Common myeloid progenitor, CD34-positive (primary cell): ENCODE results near the gene FBXL5.

Source experiments
- CTCF ChIA-PET: fragments of 350-600 bp; sonication (Branson Sonifier 250); formaldehyde crosslinking; loops from one replicate; lab custom pipeline; 2021; ENCODE audit warnings: antibody characterized with exemption; lab: Charles Lee
- POLR2A ChIA-PET: fragments of 350-600 bp; sonication (Branson Sonifier 250); formaldehyde crosslinking; loops from one replicate; lab custom pipeline; 2021; ENCODE audit warnings: antibody characterized with exemption; lab: Charles Lee
- DNase-seq, 3 donors: peaks; one replicate each; pipeline versions ENCODE4 v3.0.0 to v3.0.0-alpha.2; 2013
- H3K27ac ChIP-seq, 2 experiments: 1 replicate in 1 of 2; 2 replicates in 1 of 2; pipeline ENCODE4 v1.7.0; 2013; ENCODE audit warnings: inconsistent platforms in 2 of 2, low read length in 2 of 2, mild to moderate bottlenecking in 2 of 2, low read depth in 1 of 2, moderate library complexity in 1 of 2; ENCODE audit not compliant: severe bottlenecking in 2 of 2, insufficient read depth in 1 of 2, poor library complexity in 1 of 2
- H3K27me3 ChIP-seq, 5 experiments: replicated peaks in 2 of 5; 1 replicate in 3 of 5; 2 replicates in 2 of 5; pipeline versions ENCODE4 v1.6.1 to v1.7.0; 2013; ENCODE audit warnings: low read length in 4 of 5, mild to moderate bottlenecking in 2 of 5, moderate library complexity in 2 of 5, inconsistent platforms in 1 of 5; ENCODE audit not compliant: insufficient read depth in 5 of 5, control insufficient read depth in 4 of 5
- H3K36me3 ChIP-seq, 4 experiments: 1 replicate in 2 of 4; 2 replicates in 2 of 4; pipeline versions ENCODE4 v1.6.1 to v1.7.0; 2013; ENCODE audit warnings: low read length in 3 of 4, control low read depth in 1 of 4, mild to moderate bottlenecking in 1 of 4; ENCODE audit not compliant: control insufficient read depth in 4 of 4, insufficient read depth in 4 of 4
- H3K4me1 ChIP-seq, 4 experiments: 1 replicate in 3 of 4; 2 replicates in 1 of 4; pipeline versions ENCODE4 v1.6.1 to v1.7.1; 2013; ENCODE audit warnings: low read length in 3 of 4, mild to moderate bottlenecking in 3 of 4, control low read depth in 1 of 4, inconsistent platforms in 1 of 4, moderate library complexity in 1 of 4; ENCODE audit not compliant: control insufficient read depth in 4 of 4, insufficient read depth in 4 of 4; ENCODE audit errors: control extremely low read depth in 1 of 4
- H3K4me3 ChIP-seq, 7 experiments: 1 replicate in 4 of 7; 2 replicates in 3 of 7; pipeline versions ENCODE4 v1.5.1 to v1.7.0; 2013; ENCODE audit warnings: mild to moderate bottlenecking in 7 of 7, low read length in 6 of 7, moderate library complexity in 6 of 7, inconsistent platforms in 2 of 7, low read depth in 2 of 7, control low read depth in 1 of 7; ENCODE audit not compliant: insufficient read depth in 4 of 7, control insufficient read depth in 1 of 7; ENCODE audit errors: extremely low read depth in 1 of 7
- H3K9me3 ChIP-seq, 5 experiments: 1 replicate in 4 of 5; 2 replicates in 1 of 5; pipeline versions ENCODE4 v1.6.1 to v1.7.1; 2013; ENCODE audit warnings: low read length in 4 of 5, mild to moderate bottlenecking in 2 of 5, inconsistent platforms in 1 of 5, low read depth in 1 of 5, moderate library complexity in 1 of 5; ENCODE audit not compliant: control insufficient read depth in 4 of 5, insufficient read depth in 2 of 5; ENCODE audit errors: control extremely low read depth in 1 of 5
- WGBS: methylation state at CpG from one replicate; pipeline ENCODE4 v1.1.5; 2013; ENCODE audit not compliant: insufficient coverage; 5-methylcytosine and 5-hydroxymethylcytosine counted together

Gene FBXL5

DNA sequence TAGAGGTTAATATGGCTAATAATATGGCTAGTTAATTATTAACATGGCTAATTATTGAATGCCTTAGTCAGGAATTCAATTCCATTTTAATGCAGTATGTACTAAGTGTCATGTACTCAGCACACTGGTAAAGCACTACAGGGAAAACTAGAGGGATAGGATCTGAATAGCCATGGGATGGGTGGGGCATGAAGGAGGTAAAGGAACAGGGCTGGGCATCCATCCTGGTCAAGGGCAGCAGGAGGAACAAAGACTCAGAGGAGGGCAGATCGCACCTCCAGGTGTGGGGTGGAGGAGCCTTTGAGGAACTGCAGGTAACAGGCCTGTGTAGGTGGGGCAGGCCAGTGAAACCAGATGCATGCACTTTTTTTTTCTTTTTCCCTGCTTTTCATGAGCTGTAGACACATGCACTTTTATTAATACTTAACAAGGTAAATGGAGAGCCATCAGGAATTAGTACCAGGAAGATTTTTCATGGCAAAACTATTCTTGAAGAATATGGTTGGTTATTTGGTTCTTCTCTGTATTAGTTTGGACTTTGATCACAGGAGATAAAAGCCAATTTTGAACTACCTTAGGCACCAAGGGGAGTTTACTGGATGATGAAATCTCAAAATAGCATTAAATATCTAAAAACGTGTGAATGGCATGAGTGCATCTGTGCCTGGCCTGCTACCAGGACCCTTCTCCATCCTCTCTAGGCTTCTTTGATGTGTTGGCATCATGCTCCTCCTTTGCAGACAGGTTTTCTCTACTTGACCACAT is 97.2 kb downstream of the FBXL5 start:
- Histone ChIP-seq H3K27me3 (no peaks in the 10 kb centered on the region), H3K9me3 (no peaks in the 10 kb centered on the region), H3K4me1 (no peaks in the 10 kb centered on the region), H3K36me3 (no peaks in the 10 kb centered on the region), H3K4me3 (no peak overlapping the region), H3K27ac (no peak overlapping the region)
- CTCF ChIA-PET = no interaction called here
- DNase-seq = no peak
- 90% methylated on average over 1 of the region's 2 CpGs for WGBS
- POLR2A ChIA-PET = no interaction called here

GRCh38 chr4:15556511-15557092 is 98.6 kb downstream of the FBXL5 start:
- no peak overlapping the region for H3K4me3 ChIP-seq
- DNase-seq = no peak
- no peaks in the 10 kb centered on the region for H3K4me1 ChIP-seq
- WGBS = 100% methylated on average over 1 of the region's 4 CpGs
- no peaks in the 10 kb centered on the region for H3K36me3 ChIP-seq
- CTCF ChIA-PET = no interaction called here
- POLR2A ChIA-PET = no interaction called here
- no peaks in the 10 kb centered on the region for H3K9me3 ChIP-seq
- H3K27me3 ChIP-seq = no peaks in the 10 kb centered on the region
- no peak overlapping the region for H3K27ac ChIP-seq
